KOPT-K1 (cell line): Measurements from ENCODE around the gene SMCO4.

Experiments
- H3K27ac ChIP-seq: fragments of 200-600 bp; sonication (generic); 2 replicates; pipeline ENCODE4 v1.5.1; 2016; ENCODE audit warnings: antibody characterized with exemption, mild to moderate bottlenecking, low read depth, low read length; ENCODE audit not compliant: poor library complexity, severe bottlenecking
- H3K36me3 ChIP-seq: fragments of 200-600 bp; sonication (generic); 2 replicates; pipeline ENCODE4 v1.5.1; 2017; ENCODE audit warnings: antibody characterized with exemption, mild to moderate bottlenecking, low read length, moderate library complexity; ENCODE audit not compliant: insufficient read depth
- H3K9me3 ChIP-seq: fragments of 200-600 bp; sonication (generic); 2 replicates; pipeline ENCODE4 v1.5.1; 2017; ENCODE audit warnings: antibody characterized with exemption, low read length, mild to moderate bottlenecking; ENCODE audit not compliant: insufficient read depth, poor library complexity, severe bottlenecking

The SMCO4 gene

GRCh38 chr11:93570759-93571413, 27.7 kb upstream of the SMCO4 start:
- Histone ChIP-seq H3K36me3 (no peaks in the 10 kb centered on the region), H3K27ac (no peak overlapping the region), H3K9me3 (no peaks in the 10 kb centered on the region)

GRCh38 chr11:93569496-93569895, 26.3 kb upstream of the SMCO4 start:
- no peaks in the 10 kb centered on the region for H3K9me3 ChIP-seq
- no peak overlapping the region for H3K27ac ChIP-seq
- H3K36me3 ChIP-seq: no peaks in the 10 kb centered on the region

DNA sequence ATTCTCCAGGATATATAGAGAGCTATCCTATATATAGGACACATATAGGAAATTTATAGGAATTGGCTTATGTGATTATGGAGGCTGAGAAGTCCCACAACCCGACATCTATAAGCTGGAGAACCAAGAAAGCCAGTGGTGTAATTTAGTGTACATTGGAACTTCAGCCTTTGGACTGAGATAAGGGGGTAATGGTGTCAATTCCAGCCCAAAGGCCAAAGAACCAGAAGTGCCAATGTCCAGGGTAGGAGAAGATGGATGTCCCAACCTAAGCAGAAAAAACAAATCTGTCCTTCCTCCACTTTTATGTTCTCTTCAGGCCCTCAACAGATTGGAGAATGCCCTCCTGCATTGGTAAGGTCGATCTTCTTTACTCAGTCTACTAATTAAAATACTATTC, 25.5 kb upstream of the SMCO4 start:
- Histone ChIP-seq H3K36me3 (no peaks in the 10 kb centered on the region), H3K27ac (no peak overlapping the region)

DNA sequence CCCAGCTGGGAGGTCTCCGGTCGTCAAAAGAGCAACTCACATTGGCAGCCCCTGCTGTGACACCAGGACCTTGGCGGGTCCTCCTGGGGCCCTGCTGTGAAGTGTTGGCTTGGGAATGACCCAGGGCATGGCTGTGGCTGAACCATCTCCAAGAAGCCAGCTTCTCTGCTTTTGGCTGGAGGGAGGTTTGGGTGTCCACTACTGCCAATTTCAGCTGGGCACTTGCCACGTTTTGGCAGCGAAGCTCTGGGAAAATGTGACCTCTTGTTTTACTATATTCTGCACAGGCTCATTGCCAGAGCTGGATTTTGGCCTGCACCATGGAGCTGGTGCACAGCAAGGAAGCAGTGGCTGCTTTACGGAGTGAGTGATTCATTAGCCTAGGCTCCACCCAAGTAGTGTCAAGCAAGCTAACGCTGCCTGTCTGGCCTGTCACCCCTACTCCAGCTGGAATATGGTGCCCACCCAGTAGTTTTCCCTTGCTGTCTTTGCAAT, 24.3 kb upstream of the SMCO4 start:
- no peak overlapping the region for H3K27ac ChIP-seq
- no peaks in the 10 kb centered on the region for H3K9me3 ChIP-seq
- no peaks in the 10 kb centered on the region for H3K36me3 ChIP-seq

More for the DNA sequence above, 25.5 kb upstream of the SMCO4 start:
- no peaks in the 10 kb centered on the region for H3K9me3 ChIP-seq

- Histone ChIP-seq H3K27ac (no peak overlapping the region), H3K36me3 (no peaks in the 10 kb centered on the region), H3K9me3 (no peaks in the 10 kb centered on the region)
Observed at GRCh38 chr11:93564895-93565294, 21.7 kb upstream of the SMCO4 start.

DNA sequence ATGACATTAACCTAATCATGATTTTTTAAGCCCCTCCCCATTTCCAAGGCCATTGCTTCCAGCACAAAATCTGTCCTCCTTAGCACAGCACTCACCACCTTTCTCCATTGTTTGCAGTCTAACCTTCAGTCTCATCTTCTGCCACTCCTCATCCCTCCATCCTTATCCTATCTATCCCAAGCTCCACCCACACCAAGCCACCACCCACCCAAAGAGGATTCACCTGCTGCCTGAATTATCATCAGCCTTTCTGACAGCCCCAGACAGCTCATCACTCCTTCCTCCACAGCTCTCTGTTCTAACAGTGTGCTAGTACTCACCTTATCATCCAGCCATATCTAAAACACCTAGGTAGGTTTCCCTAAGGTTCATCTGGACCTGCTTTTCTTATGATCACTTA, 20.7 kb upstream of the SMCO4 start:
- Histone ChIP-seq H3K36me3 (no peaks in the 10 kb centered on the region), H3K9me3 (no peaks in the 10 kb centered on the region), H3K27ac (no peak overlapping the region)

GRCh38 chr11:93560199-93560932, 17.2 kb upstream of the SMCO4 start:
- Histone ChIP-seq H3K9me3 (no peaks in the 10 kb centered on the region), H3K36me3 (no peaks in the 10 kb centered on the region), H3K27ac (no peak overlapping the region)

GRCh38 chr11:93559681-93560080, 16.5 kb upstream of the SMCO4 start:
- Histone ChIP-seq H3K36me3 (no peaks in the 10 kb centered on the region), H3K9me3 (no peaks in the 10 kb centered on the region), H3K27ac (no peak overlapping the region)

DNA sequence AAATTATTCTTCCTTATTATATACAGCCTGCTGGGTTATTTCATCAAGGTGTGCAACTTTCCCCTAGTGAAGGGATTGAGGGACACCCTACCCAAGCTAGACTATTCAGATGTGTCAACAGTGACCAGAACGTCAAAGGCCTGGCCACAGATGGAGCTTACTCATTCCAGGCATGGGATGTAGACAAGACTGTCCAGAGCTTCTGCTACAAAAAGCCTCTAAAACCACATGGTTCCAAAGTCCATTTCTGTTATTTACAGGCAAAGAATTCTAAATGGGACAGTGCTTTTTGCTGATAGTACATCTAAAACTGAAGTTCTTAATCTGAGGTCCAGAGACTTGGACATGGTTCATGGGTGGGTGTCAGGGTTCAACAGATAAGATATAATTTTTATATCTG, 9.7 kb upstream of the SMCO4 start:
- Histone ChIP-seq H3K36me3 (no peaks in the 10 kb centered on the region), H3K9me3 (no peaks in the 10 kb centered on the region), H3K27ac (no peak overlapping the region)

DNA sequence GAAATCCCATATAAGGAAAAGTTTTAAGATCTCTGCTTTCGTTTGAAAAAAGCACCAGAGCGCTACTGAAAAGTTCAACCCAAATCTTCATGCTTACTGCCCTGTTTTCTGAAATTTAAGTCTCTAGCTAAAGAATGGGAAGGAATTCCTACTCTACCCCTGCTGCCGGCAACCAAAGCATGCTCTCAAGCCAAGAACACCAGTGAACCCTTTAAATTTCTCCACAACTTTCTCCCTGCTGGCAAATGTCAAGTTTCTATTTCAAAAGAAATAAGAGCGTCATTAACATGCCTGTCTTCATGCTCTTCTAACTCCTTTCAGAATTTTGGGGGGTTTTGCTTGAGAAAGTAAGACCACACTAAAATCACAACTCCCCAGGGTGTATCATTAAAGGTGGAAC, 6.8 kb upstream of the SMCO4 start:
- H3K27ac ChIP-seq: no peak overlapping the region
- no peaks in the 10 kb centered on the region for H3K36me3 ChIP-seq

GRCh38 chr11:93548679-93549319, 5.6 kb upstream of the SMCO4 start:
- Histone ChIP-seq H3K9me3 (no peaks in the 10 kb centered on the region), H3K36me3 (no peaks in the 10 kb centered on the region), H3K27ac (no peak overlapping the region)

More for the DNA sequence above, 6.8 kb upstream of the SMCO4 start:
- H3K9me3 ChIP-seq: no peaks in the 10 kb centered on the region

DNA sequence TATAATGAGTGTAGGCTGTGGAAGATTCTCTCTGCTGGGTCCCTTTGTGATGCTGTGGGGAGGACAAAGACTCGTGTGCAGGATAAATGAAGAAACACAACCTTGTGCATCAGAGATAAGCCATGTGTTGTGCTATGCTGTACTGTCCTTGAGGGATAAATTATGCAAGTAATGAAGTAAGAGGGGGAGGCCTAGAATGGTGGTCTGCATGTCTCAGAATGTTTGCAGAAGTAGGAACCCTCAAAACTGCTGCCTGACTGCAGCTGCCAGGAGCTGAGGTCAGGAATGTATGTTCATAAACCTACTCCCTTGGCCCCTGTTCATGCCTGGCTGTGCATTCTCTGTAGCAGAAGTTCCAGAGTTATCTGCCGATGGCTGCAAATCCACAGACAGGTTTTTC, 4.6 kb upstream of the SMCO4 start:
- no peaks in the 10 kb centered on the region for H3K36me3 ChIP-seq
- H3K9me3 ChIP-seq: no peaks in the 10 kb centered on the region
- no peak overlapping the region for H3K27ac ChIP-seq

- no peaks in the 10 kb centered on the region for H3K9me3 ChIP-seq
- H3K27ac ChIP-seq: no peak overlapping the region
- no peaks in the 10 kb centered on the region for H3K36me3 ChIP-seq
Observed at GRCh38 chr11:93547028-93547427, 3.8 kb upstream of the SMCO4 start.

DNA sequence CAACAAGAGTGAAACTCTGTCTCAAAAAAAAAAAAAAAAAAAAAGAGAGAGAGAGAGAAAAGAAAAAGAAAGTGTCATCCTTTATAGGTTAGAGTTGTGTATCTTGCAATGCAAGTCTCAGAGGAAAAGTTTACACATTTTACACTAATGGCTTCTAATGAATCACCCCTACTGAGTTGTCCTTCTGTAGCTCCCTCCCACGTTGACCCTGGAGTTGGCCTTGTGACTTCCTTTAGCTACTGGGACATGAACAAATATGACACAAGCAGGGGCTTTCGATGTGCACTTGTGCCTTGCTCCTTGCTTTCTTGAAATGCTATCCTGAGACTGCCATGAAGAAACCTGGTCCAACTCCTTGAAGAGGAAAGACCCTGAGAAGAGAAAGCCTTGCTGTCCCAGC, 2.4 kb upstream of the SMCO4 start:
- Histone ChIP-seq H3K27ac (no peak overlapping the region), H3K36me3 (no peaks in the 10 kb centered on the region), H3K9me3 (no peaks in the 10 kb centered on the region)

DNA sequence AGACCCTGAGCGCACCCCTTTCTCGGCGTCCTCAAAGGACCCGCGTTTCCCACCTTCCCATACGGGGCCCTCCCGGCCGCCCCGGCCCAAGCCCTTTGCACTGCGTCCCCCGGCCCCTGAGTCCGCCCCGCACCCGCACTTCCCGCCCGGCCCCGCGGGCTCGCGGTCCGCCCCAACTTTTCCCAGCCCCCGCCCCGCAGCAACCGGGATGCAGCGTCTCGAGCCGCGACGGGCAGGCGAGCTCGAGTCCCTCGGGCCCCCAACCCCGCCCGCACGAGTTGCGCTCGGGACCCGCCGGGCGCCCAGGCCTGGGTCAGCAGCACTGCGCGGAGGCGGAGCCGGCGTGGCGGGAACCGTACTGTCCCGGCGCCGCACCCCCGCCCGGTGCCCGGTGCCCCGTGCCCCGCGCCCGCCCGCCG, 371 bp downstream of the SMCO4 start:
- Histone ChIP-seq H3K36me3 (no peaks in the 10 kb centered on the region), H3K9me3 (no peaks in the 10 kb centered on the region), H3K27ac (no peak overlapping the region)
